GM19395 (cell line): ENCODE results near the gene TSPAN18.

ENCODE experiments used
- ATAC-seq: cut with Tn5 transposase; IDR thresholded peaks from one replicate; pipeline ENCODE4 v1.9.1; 2021; ENCODE audit warnings: mild to moderate bottlenecking, moderate library complexity; ENCODE audit not compliant: unreplicated experiment

The TSPAN18 gene

DNA sequence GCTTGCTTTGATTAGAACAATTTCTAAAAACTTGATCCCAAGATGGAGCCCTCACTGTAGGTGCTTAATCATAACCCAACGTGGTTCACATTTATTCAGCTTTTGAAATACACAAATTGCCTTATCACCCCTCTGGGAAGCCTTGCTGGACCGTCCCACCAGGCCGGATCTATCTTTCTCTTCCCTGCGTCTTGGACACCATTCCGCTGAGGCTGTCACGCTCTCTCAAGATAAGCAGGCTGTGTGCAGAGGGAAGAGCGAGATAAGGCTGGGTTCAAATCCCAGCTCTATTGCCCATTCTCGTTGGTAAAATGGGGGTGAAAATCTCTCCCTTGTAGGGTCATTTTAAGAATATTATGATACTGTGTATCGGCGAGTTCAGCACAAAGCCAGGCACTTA is 244.4 kb downstream of the TSPAN18 start:
- no peak for ATAC-seq

DNA sequence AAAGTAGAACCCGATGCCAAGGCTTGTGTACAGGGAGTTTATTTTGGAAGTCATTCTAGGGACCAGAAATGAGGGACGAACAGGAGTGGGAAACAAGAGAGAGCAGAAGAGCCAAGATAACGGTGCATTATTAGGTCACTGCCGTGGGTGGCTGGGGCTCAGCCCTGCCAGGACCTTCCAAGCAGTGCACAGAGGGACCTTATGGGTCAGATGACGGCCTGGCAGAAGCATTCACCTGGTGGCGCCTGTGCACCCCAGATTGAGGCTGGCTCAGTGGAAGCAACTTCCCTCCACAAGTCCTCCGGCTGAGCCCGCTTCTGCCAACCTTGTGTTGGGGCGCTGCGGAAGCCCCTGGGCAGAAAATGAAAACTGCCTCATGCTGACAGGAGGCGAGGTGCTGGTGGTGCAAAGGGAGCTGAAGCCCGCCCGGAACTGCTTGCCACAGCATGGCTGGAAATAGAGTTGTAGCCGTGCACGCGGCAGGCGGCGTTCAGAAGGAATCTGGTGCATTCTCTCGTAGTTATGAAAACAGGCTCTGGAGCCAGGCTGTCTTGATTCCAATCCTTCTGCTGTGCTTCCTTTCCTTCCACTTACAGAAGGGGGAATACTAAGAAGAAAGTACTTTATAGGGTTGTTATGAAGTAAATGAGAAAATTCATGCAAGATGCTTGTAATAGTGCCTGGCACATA is 246.1 kb downstream of the TSPAN18 start:
- ATAC-seq: no peak

DNA sequence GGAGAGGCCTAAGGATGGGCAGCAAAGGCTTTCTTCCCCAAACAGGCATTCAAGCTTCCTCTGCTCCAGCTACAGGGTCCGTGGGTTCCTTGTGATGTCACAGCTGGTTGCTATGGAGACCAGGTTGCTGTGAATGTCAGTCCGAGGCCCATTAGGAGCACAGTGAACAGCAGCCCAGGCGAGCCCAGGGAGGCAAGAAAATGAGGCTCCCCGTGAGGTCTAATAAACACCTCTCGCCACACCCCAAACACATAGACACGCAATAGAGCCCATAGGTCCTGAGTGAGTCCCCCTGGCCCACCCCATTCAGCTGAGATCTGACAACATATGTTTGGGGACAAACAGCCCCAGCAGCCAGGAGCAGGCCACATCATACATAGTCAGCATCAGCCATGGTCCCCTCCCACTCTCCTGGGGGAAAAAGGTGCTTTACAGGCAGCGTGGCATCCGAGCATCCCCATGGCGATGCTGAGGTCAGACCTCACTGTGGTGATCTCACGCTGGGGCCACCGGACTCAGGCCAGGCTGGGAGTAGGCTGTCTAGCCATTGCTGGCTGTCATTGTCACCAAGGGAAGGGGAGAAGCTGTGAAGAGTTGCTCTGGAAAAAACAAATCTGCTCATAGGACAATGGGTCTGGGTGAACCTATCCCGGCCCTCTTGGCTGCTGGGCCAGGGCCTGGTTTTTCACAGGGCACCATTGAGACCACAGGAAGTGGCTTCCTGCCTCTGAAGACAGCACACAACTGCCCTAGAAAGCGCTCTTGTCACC is 247.1 kb downstream of the TSPAN18 start:
- no peak for ATAC-seq

DNA sequence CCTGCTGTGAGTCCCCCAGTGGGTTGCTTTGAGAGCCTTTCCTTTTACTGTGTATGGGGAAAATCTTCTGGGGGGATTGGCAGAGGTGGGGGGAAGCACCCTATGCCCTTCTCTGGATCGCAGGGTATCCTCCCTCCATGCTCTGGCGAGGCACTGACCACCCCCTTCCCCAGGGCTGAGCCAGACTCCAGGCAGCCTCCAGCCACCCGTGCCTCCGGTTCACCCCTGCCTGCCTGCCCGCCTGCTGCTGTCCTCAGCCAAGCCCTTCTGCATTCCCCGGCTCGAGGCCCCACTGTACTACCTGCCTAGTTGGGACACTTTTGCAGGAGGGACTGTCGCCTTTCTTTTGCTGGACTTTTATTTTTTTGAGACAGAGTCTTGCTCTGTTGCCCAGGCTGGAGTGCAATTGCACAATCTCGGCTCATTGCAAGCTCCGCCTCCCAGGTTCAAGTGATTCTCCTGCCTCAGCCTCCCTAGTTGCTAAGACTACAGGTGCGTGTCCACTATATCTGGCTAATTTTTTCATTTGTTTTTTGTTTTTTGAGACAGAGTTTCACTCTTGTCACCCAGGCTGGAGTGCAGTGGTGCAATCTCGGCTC is 247.7 kb downstream of the TSPAN18 start:
- ATAC-seq: no peak

DNA sequence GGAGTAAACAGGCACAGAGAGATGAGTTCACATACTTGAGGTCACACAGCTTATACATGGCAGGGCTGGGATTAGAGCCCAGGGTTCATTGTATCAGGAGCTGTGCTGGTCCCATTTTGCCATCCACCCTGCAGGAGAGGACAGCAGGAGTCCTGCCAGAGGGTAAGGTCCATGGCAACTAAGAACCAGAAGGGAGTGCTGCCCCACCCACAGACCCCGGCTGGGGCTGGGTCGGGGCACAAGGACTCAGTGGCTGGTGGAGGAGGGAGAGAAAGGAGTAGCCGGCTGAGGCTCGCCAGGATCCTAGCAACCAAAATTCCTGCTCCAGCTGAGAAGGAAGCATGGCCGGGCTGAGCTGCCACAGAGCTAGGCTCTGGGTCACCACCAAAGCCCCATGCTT is 249.8 kb downstream of the TSPAN18 start:
- ATAC-seq: no peak

DNA sequence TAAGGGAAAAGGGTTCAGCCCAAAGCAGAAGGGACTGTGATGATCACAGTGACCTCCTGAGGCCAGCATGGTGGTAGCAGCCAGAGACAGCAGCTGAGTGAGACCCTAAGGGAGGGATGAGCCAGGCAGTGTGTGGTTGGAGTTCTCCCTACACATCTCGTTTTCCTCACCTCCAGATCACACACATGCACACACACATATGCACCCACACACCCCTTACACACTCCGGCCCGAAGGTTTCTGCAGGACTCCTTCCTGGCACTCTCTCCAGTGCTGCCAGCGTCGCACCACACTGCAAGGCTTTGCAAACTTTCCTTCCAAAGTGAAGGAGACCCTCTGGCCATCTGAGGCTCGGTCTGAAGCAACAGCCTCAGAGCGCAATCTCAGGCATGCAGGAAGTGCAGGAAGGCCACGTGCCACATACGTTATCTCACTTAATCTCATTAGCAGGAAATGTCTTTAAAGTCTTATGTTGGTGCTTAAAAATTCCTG is 250.8 kb downstream of the TSPAN18 start:
- ATAC-seq: no peak

DNA sequence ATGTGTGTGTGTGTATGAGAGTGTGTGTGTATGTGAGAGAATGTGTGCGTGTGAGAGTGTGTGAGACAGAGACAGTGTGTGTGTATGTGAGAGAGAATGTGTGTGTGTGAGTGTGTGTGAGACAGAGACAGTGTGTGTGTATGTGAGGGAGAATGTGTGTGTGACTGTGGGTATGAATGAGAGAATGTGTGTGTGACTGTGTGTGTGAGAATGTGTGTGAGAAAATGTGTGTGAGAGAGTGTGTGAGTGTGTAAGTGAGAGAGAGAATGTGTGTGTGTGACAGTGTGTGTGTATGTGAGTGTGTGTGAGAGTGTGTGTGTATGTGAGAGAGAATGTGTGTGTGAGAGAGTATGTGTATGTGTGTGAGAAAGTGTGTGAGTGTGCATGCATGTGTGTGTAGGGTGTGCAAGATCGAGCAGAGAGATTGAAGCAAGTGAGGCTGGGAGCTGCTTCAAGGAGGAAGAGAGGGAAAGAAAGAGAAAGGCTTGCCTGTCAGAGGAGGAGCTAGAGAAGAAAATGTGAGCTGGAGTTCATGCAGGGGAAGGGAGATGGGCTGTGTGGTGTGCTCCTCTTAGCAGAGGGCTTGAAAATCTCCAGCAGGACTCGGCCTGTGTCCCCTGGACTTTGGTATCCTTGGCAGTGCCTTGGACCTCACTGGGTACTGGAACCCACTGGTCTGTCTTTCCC is 251.7 kb downstream of the TSPAN18 start:
- ATAC-seq: no peak

DNA sequence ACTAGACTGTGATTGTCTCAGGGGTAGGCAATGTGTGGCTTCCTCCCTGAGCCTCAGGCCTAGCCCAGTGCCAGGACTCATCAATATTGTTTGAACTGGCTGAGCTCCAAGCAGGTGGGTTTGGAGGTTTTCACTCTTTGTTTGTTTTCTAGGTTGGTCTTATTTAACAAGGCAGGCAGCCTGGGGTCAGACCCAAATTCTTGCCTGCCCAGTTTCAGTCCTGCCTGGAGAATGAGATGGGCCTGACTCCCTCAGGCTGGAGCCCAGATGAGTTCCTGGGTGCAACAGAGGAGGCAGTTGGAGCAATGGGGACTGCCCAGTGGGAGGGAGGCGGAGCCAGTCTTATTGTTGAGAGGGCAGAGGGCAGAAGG is 252.2 kb downstream of the TSPAN18 start:
- no peak for ATAC-seq

DNA sequence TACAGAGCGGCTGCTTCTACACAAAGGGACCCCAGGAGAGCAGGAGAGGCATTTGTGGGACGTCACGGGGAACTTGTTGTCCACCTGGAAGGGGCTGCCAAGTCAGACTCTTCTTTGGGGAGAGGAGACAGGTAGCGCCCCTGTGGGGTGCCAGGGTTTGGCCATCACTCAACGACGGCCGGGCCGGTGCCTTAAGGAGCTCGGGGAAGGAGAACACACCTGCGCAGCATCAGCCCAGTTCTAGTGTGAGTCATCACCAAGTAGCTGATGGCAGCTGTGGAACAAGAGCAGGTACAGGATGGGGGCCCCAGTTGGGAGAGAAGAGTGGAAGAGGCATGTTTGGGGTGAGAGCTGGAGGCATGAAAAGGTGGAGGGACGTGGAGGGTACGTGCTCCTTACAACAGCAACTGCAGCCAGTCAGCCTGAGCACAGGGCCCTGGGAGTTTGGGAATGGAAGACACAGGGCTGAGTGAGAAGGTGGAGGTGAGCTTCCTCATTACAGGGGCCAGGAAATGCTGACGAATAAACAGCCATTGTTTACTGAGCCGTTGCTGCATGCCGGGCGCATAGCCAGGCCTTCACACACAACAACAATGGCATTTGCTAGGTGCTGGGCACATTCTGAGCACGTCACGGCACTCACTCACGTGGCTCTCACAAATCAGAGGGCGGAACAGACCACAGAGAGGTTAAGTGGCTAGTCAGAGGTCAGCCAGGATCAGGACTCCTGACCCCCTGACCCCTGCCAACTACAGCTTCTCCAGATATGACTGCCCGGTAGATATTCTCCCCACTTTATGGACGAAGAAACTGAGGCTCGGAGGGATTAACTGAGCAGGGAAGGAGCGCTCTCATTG is 253.0 kb downstream of the TSPAN18 start:
- ATAC-seq: no peak

DNA sequence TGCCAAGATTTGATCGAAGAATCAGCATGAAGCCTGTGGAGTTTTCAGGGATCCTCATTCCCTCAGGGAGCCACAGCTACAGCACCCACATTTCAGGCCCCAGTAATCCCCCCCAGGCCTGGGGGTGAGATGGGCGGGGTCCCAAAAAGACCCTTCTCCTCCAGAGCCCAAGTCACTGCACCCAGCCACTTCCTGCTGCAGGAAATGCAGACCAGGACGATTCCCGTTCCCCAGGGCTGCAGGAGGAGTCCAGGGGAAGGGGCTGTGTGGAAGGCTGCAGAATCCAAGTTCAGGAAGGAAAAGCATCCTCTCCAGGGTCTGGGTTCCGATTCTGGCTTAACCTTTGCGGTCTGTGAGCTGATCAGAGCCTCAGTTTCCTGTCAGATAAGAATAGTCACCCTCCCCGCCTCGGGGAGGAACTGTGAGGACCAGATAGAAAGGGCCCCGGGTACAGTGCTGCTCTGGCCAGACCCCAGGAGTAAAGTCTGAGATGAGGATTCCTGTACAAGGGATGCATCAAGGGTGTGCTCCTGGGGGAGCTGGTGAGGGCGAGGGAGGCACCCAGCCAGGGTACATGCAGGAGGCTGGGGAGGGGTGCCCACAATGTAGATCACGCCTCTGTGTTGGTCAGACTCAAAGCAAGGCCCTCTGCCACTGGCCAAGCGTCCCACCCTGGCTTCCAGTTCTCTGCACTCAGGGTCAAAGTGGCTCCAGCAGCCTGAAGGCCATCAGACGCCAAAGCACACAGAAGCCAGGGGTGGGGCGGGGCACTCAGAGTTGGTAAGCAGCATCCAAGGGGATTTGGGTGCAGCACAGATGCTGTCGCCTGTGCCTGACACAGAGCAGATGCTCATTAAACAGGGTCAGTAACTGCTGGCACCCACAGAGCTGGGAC is 254.0 kb downstream of the TSPAN18 start:
- no peak for ATAC-seq
